ENCODE data around the gene PRKCQ.
A peak's percentile ranks its signal among the peaks of the same experiment; 100 is the strongest.

Gene PRKCQ

DNA sequence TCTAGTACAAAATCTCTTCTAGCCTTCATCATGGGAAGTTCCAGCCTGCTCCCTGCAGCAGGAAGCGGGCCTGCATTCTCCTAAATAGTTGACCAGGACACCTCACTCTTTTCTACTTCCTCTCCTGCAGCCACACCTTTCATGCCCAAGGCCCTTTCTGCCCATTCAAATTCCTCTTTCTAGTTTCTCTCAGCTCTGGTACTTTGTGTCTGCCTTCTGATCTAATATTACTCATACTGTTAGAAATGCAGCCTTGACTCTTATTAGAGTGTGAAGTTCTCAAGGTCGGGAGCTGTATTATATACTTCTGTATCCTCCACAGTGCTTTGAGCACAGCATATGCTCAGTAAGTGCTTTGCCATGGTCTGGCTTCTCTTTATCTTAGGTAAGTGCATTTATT lies 103.1 kb downstream of the PRKCQ start:
- Histone ChIP-seq H3K18ac (ENCODE audit: low read length) (no peak overlapping the region), H4K12ac (ENCODE audit: low read depth, low read length) (no peak overlapping the region), H3K79me1 (ENCODE audit: low read length) (no peaks in the 10 kb centered on the region), H3K36me3 (ENCODE audit: control insufficient read depth in 1 of 2, insufficient read depth in 2 of 2, low read length in 2 of 2) (no peaks in the 10 kb centered on the region), H3K9ac (ENCODE audit: low read length) (no peak overlapping the region), H3K4me3 (ENCODE audit: low read depth, low read length) (no peak overlapping the region), H3K79me2 (ENCODE audit: control insufficient read depth, insufficient read depth, low read length, poor library complexity) (no peaks in the 10 kb centered on the region), H3K9me3 (ENCODE audit: insufficient read depth, low read depth, low read length) (no peaks in the 10 kb centered on the region), H4K91ac (ENCODE audit: low read depth, low read length) (no peak overlapping the region), H2BK120ac (ENCODE audit: insufficient read depth, low read length, poor library complexity) (no peak overlapping the region), H4K8ac (ENCODE audit: low read depth, low read length) (no peak overlapping the region), H2BK5ac (ENCODE audit: low read depth, low read length, poor library complexity) (no peak overlapping the region), H3K27ac (ENCODE audit: low read depth, low read length) (no peak overlapping the region), H3K4me1 (ENCODE audit: control insufficient read depth in 1 of 2, insufficient read depth in 2 of 2, low read length in 2 of 2) (no peaks in the 10 kb centered on the region), H3K4me2 (ENCODE audit: low read length) (no peak overlapping the region), H2BK12ac (ENCODE audit: low read length) (no peak overlapping the region), H3K4ac (ENCODE audit: low read depth, low read length) (no peak overlapping the region), H2AFZ (ENCODE audit: insufficient read depth, low read length, poor library complexity) (no peak overlapping the region), H3K14ac (ENCODE audit: low read length) (no peak overlapping the region), H3K23ac (ENCODE audit: low read length) (no peak overlapping the region), H2AK5ac (ENCODE audit: low read length) (no peak overlapping the region), H3K27me3 (ENCODE audit: insufficient read depth, low read length) (no peaks in the 10 kb centered on the region)
- no CpG with 5 or more reads among the region's 2 CpGs for WGBS (ENCODE audit: extremely low coverage, insufficient coverage, insufficient read length)
- no peak for DNase-seq

DNA sequence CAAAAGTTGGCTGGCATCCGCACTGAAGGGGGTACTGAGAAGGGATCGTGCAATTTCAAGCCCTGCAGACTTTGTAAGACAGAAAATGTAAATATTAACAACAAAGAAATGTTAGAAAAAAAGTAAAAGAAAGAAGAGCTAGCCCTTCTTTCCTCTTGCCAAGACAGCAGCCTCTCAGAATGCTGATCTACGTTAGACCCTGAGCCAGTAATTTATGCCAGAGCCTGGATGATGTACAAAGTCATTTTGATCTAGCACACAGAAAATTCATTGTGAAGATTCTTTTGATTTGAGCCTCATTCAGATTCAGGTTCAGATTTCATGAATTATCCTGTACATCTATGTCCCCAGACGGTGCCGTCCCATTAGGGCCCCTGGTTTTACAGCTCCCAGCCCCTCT lies 105.2 kb downstream of the PRKCQ start:
- Histone ChIP-seq H3K4ac (ENCODE audit: low read depth, low read length) (no peak overlapping the region), H4K91ac (ENCODE audit: low read depth, low read length) (no peak overlapping the region), H3K9ac (ENCODE audit: low read length) (no peak overlapping the region), H3K18ac (ENCODE audit: low read length) (no peak overlapping the region), H3K79me1 (ENCODE audit: low read length) (no peaks in the 10 kb centered on the region), H3K9me3 (ENCODE audit: insufficient read depth, low read depth, low read length) (no peaks in the 10 kb centered on the region), H3K27me3 (ENCODE audit: insufficient read depth, low read length) (no peaks in the 10 kb centered on the region), H3K27ac (ENCODE audit: low read depth, low read length) (no peak overlapping the region), H4K12ac (ENCODE audit: low read depth, low read length) (no peak overlapping the region), H3K4me3 (ENCODE audit: low read depth, low read length) (no peak overlapping the region), H3K23ac (ENCODE audit: low read length) (no peak overlapping the region), H3K36me3 (ENCODE audit: control insufficient read depth in 1 of 2, insufficient read depth in 2 of 2, low read length in 2 of 2) (no peaks in the 10 kb centered on the region), H2AK5ac (ENCODE audit: low read length) (no peak overlapping the region), H4K8ac (ENCODE audit: low read depth, low read length) (no peak overlapping the region), H3K79me2 (ENCODE audit: control insufficient read depth, insufficient read depth, low read length, poor library complexity) (no peaks in the 10 kb centered on the region), H3K14ac (ENCODE audit: low read length) (no peak overlapping the region), H2BK12ac (ENCODE audit: low read length) (no peak overlapping the region), H3K4me2 (ENCODE audit: low read length) (no peak overlapping the region), H2BK5ac (ENCODE audit: low read depth, low read length, poor library complexity) (no peak overlapping the region), H2BK120ac (ENCODE audit: insufficient read depth, low read length, poor library complexity) (no peak overlapping the region), H2AFZ (ENCODE audit: insufficient read depth, low read length, poor library complexity) (no peak overlapping the region), H3K4me1 (ENCODE audit: control insufficient read depth in 1 of 2, insufficient read depth in 2 of 2, low read length in 2 of 2) (no peaks in the 10 kb centered on the region)
- DNase-seq: no peak
- no CpG with 5 or more reads among the region's 5 CpGs for WGBS (ENCODE audit: extremely low coverage, insufficient coverage, insufficient read length)

DNA sequence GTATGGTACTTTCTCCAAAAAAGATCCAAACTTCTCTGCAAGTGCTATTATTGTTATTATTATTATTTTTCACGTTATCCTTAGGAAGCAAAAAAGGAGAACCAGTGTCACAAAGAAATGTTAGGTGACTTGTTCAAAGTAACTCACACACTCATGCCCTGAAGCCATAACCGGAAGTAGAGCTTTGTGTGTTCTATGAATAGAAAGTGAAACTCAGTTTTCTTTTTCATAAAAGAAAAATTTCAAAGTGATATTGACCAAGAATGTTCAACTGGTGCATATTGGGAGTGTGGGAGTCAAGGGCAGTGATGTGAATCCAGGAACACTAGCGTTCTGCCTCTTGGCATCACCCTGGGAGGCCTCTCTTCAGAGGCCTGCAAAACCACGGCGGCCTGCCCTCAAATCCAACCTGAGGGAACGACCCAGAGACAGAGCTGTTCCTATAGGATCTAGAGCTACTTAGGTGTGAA lies 106.1 kb downstream of the PRKCQ start:
- no peaks in the 10 kb centered on the region for H3K27me3 ChIP-seq (ENCODE audit: insufficient read depth, low read length)
- H2BK5ac ChIP-seq (ENCODE audit: low read depth, low read length, poor library complexity): no peak overlapping the region
- no peak overlapping the region for H3K27ac ChIP-seq (ENCODE audit: low read depth, low read length)
- H3K4me2 ChIP-seq (ENCODE audit: low read length): no peak overlapping the region
- H4K12ac ChIP-seq (ENCODE audit: low read depth, low read length): no peak overlapping the region
- H4K91ac ChIP-seq (ENCODE audit: low read depth, low read length): no peak overlapping the region
- H3K18ac ChIP-seq (ENCODE audit: low read length): no peak overlapping the region
- no peak overlapping the region for H3K9ac ChIP-seq (ENCODE audit: low read length)
- H3K9me3 ChIP-seq (ENCODE audit: insufficient read depth, low read depth, low read length): no peaks in the 10 kb centered on the region
- no peaks in the 10 kb centered on the region for H3K36me3 ChIP-seq (ENCODE audit: control insufficient read depth in 1 of 2, insufficient read depth in 2 of 2, low read length in 2 of 2)
- no peak overlapping the region for H2AK5ac ChIP-seq (ENCODE audit: low read length)
- no peak overlapping the region for H4K8ac ChIP-seq (ENCODE audit: low read depth, low read length)
- H3K79me2 ChIP-seq (ENCODE audit: control insufficient read depth, insufficient read depth, low read length, poor library complexity): no peaks in the 10 kb centered on the region
- no peak overlapping the region for H3K23ac ChIP-seq (ENCODE audit: low read length)
- no peak overlapping the region for H3K4ac ChIP-seq (ENCODE audit: low read depth, low read length)
- no peak overlapping the region for H2BK120ac ChIP-seq (ENCODE audit: insufficient read depth, low read length, poor library complexity)
- no peaks in the 10 kb centered on the region for H3K4me1 ChIP-seq (ENCODE audit: control insufficient read depth in 1 of 2, insufficient read depth in 2 of 2, low read length in 2 of 2)
- no peak overlapping the region for H3K4me3 ChIP-seq (ENCODE audit: low read depth, low read length)
- no peaks in the 10 kb centered on the region for H3K79me1 ChIP-seq (ENCODE audit: low read length)
- no CpG with 5 or more reads among the region's 6 CpGs for WGBS (ENCODE audit: extremely low coverage, insufficient coverage, insufficient read length)
- no peak overlapping the region for H2AFZ ChIP-seq (ENCODE audit: insufficient read depth, low read length, poor library complexity)
- peak in 1 of 2 donors; percentile 3 for DNase-seq
- no peak overlapping the region for H3K14ac ChIP-seq (ENCODE audit: low read length)
- no peak overlapping the region for H2BK12ac ChIP-seq (ENCODE audit: low read length)

DNA sequence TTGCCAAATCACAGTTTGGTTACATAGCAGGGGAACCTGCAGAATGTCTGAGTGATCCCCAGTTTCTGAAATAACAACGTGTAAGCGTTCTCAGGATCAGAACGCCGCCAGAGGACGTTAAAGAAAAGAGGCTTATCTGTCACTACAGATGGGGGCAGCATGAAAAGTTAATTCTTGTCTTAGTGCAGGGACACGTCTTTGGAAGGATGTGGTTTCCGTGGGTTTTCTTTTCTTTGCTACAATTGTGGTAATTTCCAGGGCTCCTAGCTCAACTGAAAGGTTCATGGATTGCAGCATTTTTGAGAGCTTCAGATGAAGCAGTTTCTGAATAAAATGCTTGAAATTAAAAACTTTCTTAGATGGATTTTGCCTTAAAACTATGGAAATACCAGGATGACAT lies 106.6 kb downstream of the PRKCQ start:
- no peak overlapping the region for H3K4me3 ChIP-seq (ENCODE audit: low read depth, low read length)
- no peak overlapping the region for H4K12ac ChIP-seq (ENCODE audit: low read depth, low read length)
- H3K14ac ChIP-seq (ENCODE audit: low read length): no peak overlapping the region
- no peaks in the 10 kb centered on the region for H3K4me1 ChIP-seq (ENCODE audit: control insufficient read depth in 1 of 2, insufficient read depth in 2 of 2, low read length in 2 of 2)
- H2AK5ac ChIP-seq (ENCODE audit: low read length): no peak overlapping the region
- H4K91ac ChIP-seq (ENCODE audit: low read depth, low read length): no peak overlapping the region
- no peak overlapping the region for H3K4me2 ChIP-seq (ENCODE audit: low read length)
- H2BK120ac ChIP-seq (ENCODE audit: insufficient read depth, low read length, poor library complexity): no peak overlapping the region
- no peak overlapping the region for H3K18ac ChIP-seq (ENCODE audit: low read length)
- no peak overlapping the region for H4K8ac ChIP-seq (ENCODE audit: low read depth, low read length)
- H2BK12ac ChIP-seq (ENCODE audit: low read length): no peak overlapping the region
- H3K79me2 ChIP-seq (ENCODE audit: control insufficient read depth, insufficient read depth, low read length, poor library complexity): no peaks in the 10 kb centered on the region
- no peaks in the 10 kb centered on the region for H3K79me1 ChIP-seq (ENCODE audit: low read length)
- no CpG with 5 or more reads among the region's 7 CpGs for WGBS (ENCODE audit: extremely low coverage, insufficient coverage, insufficient read length)
- no peak overlapping the region for H2AFZ ChIP-seq (ENCODE audit: insufficient read depth, low read length, poor library complexity)
- no peaks in the 10 kb centered on the region for H3K9me3 ChIP-seq (ENCODE audit: insufficient read depth, low read depth, low read length)
- no peaks in the 10 kb centered on the region for H3K27me3 ChIP-seq (ENCODE audit: insufficient read depth, low read length)
- no peak overlapping the region for H2BK5ac ChIP-seq (ENCODE audit: low read depth, low read length, poor library complexity)
- H3K27ac ChIP-seq (ENCODE audit: low read depth, low read length): no peak overlapping the region
- no peak overlapping the region for H3K4ac ChIP-seq (ENCODE audit: low read depth, low read length)
- no peak overlapping the region for H3K9ac ChIP-seq (ENCODE audit: low read length)
- no peak for DNase-seq
- no peak overlapping the region for H3K23ac ChIP-seq (ENCODE audit: low read length)
- no peaks in the 10 kb centered on the region for H3K36me3 ChIP-seq (ENCODE audit: control insufficient read depth in 1 of 2, insufficient read depth in 2 of 2, low read length in 2 of 2)
